ENCODE measurements around the gene COL16A1. TPM values are rescaled to one million over a fixed set of nuclear protein-coding genes. Genes with fewer than 3 reads are reported as not detected.

Gene COL16A1
- total RNA-seq, 5 donors from 2014 or later (not counting 1 experiment from before 2014, with no cell fraction given): 0.41 to 0.67 (median 0.59) TPM; not detected in 2

GRCh38 chr1:31697369-31697984 lies 6.3 kb downstream of the COL16A1 start:
- H3K4me3 Mint-ChIP-seq: no peak overlapping the region
- H3K27me3 Mint-ChIP-seq: peaks cover 0 to 2% of the 10 kb centered on the region in 2 donors
- ATAC-seq (replicated peaks in 1 of 4) (no peak), DNase-seq (no peak)
- CTCF ChIA-PET: no interaction called here
- no peaks in the 10 kb centered on the region for H3K36me3 ChIP-seq (ENCODE audit: control insufficient read depth in 2 of 2, extremely low read depth in 1 of 2, insufficient read depth in 1 of 2, low read length in 1 of 2)
- peaks cover 0 to 25% of the 10 kb centered on the region in 2 experiments for H3K4me1 ChIP-seq (ENCODE audit: control insufficient read depth in 1 of 2, extremely low read depth in 1 of 2, insufficient read depth in 2 of 2, low read length in 2 of 2)
- no peaks in the 10 kb centered on the region for H3K9me3 Mint-ChIP-seq
- 88% methylated on average over 12 of the region's 12 CpGs for WGBS (ENCODE audit: insufficient coverage)
- H3K36me3 Mint-ChIP-seq: no peaks in the 10 kb centered on the region
- POLR2A ChIA-PET: no interaction called here
- no peaks in the 10 kb centered on the region for H3K9me3 ChIP-seq
- H3K27ac Mint-ChIP-seq: no peak overlapping the region
- no peak overlapping the region for H3K4me3 ChIP-seq (ENCODE audit: control insufficient read depth in 1 of 2, extremely low read depth in 1 of 2, low read length in 1 of 2)
- peaks cover 24 to 41% (median 26%) of the 10 kb centered on the region in 3 donors for H3K4me1 Mint-ChIP-seq
- H3K27ac ChIP-seq (ENCODE audit: low read length): no peak overlapping the region
- peaks cover 0 to 11% of the 10 kb centered on the region in 2 experiments for H3K27me3 ChIP-seq (replicated peaks in 1 of 2; ENCODE audit: control insufficient read depth in 2 of 2, extremely low read depth in 1 of 2, insufficient read depth in 2 of 2, low read length in 1 of 2)

GRCh38 chr1:31696242-31696641 lies 7.6 kb downstream of the COL16A1 start:
- POLR2A ChIA-PET: no interaction called here
- H3K4me3 Mint-ChIP-seq: no peak overlapping the region
- Histone ChIP-seq H3K27ac (ENCODE audit: low read length) (no peak overlapping the region), H3K4me3 (ENCODE audit: control insufficient read depth in 1 of 2, extremely low read depth in 1 of 2, low read length in 1 of 2) (no peak overlapping the region), H3K9me3 (no peaks in the 10 kb centered on the region), H3K4me1 (ENCODE audit: control insufficient read depth in 1 of 2, extremely low read depth in 1 of 2, insufficient read depth in 2 of 2, low read length in 2 of 2) (peaks cover 0 to 25% of the 10 kb centered on the region in 2 experiments), H3K36me3 (ENCODE audit: control insufficient read depth in 2 of 2, extremely low read depth in 1 of 2, insufficient read depth in 1 of 2, low read length in 1 of 2) (no peaks in the 10 kb centered on the region), H3K27me3 (replicated peaks in 1 of 2; ENCODE audit: control insufficient read depth in 2 of 2, extremely low read depth in 1 of 2, insufficient read depth in 2 of 2, low read length in 1 of 2) (peaks cover 0 to 18% of the 10 kb centered on the region in 2 experiments)
- H3K27me3 Mint-ChIP-seq: no peaks in the 10 kb centered on the region
- CTCF ChIA-PET: no interaction called here
- peaks cover 23 to 39% (median 26%) of the 10 kb centered on the region in 3 donors for H3K4me1 Mint-ChIP-seq
- DNase-seq (no peak), ATAC-seq (replicated peaks in 1 of 4) (no peak)
- no peak overlapping the region for H3K27ac Mint-ChIP-seq
- H3K36me3 Mint-ChIP-seq: no peaks in the 10 kb centered on the region
- 93% methylated on average over 4 of the region's 4 CpGs for WGBS (ENCODE audit: insufficient coverage)
- no peaks in the 10 kb centered on the region for H3K9me3 Mint-ChIP-seq

GRCh38 chr1:31695327-31695726 lies 8.5 kb downstream of the COL16A1 start:
- no peak for DNase-seq
- ATAC-seq (replicated peaks in 1 of 4): no peak
- Histone ChIP-seq H3K9me3 (no peaks in the 10 kb centered on the region), H3K4me3 (ENCODE audit: control insufficient read depth in 1 of 2, extremely low read depth in 1 of 2, low read length in 1 of 2) (no peak overlapping the region), H3K36me3 (ENCODE audit: control insufficient read depth in 2 of 2, extremely low read depth in 1 of 2, insufficient read depth in 1 of 2, low read length in 1 of 2) (no peaks in the 10 kb centered on the region), H3K27ac (ENCODE audit: low read length) (no peak overlapping the region), H3K4me1 (ENCODE audit: control insufficient read depth in 1 of 2, extremely low read depth in 1 of 2, insufficient read depth in 2 of 2, low read length in 2 of 2) (peaks cover 0 to 16% of the 10 kb centered on the region in 2 experiments), H3K27me3 (replicated peaks in 1 of 2; ENCODE audit: control insufficient read depth in 2 of 2, extremely low read depth in 1 of 2, insufficient read depth in 2 of 2, low read length in 1 of 2) (peaks cover 0 to 19% of the 10 kb centered on the region in 2 experiments)
- Mint-ChIP-seq H3K36me3 (no peaks in the 10 kb centered on the region), H3K9me3 (no peaks in the 10 kb centered on the region), H3K4me1 (peaks cover 14 to 30% (median 17%) of the 10 kb centered on the region in 3 donors), H3K27ac (no peak overlapping the region), H3K4me3 (no peak overlapping the region), H3K27me3 (peaks cover 0 to 2% of the 10 kb centered on the region in 2 donors)
- ChIA-PET CTCF (no interaction called here), POLR2A (no interaction called here)
- 76% methylated on average over 3 of the region's 5 CpGs for WGBS (ENCODE audit: insufficient coverage)

- Mint-ChIP-seq H3K9me3 (no peaks in the 10 kb centered on the region), H3K4me1 (peaks cover 11 to 26% (median 14%) of the 10 kb centered on the region in 3 donors), H3K27ac (no peak overlapping the region), H3K36me3 (no peaks in the 10 kb centered on the region), H3K4me3 (no peak overlapping the region), H3K27me3 (peaks cover 0 to 2% of the 10 kb centered on the region in 2 donors)
- H3K36me3 ChIP-seq (ENCODE audit: control insufficient read depth in 2 of 2, extremely low read depth in 1 of 2, insufficient read depth in 1 of 2, low read length in 1 of 2): no peaks in the 10 kb centered on the region
- ChIA-PET POLR2A (no interaction called here), CTCF (no interaction called here)
- peaks cover 0 to 22% of the 10 kb centered on the region in 2 experiments for H3K27me3 ChIP-seq (replicated peaks in 1 of 2; ENCODE audit: control insufficient read depth in 2 of 2, extremely low read depth in 1 of 2, insufficient read depth in 2 of 2, low read length in 1 of 2)
- no peaks in the 10 kb centered on the region for H3K9me3 ChIP-seq
- DNase-seq (no peak), ATAC-seq (replicated peaks in 1 of 4) (no peak)
- no peak overlapping the region for H3K27ac ChIP-seq (ENCODE audit: low read length)
- peaks cover 0 to 12% of the 10 kb centered on the region in 2 experiments for H3K4me1 ChIP-seq (ENCODE audit: control insufficient read depth in 1 of 2, extremely low read depth in 1 of 2, insufficient read depth in 2 of 2, low read length in 2 of 2)
- no peak overlapping the region for H3K4me3 ChIP-seq (ENCODE audit: control insufficient read depth in 1 of 2, extremely low read depth in 1 of 2, low read length in 1 of 2)
- WGBS (ENCODE audit: insufficient coverage): 100% methylated on average over 2 of the region's 8 CpGs
These were observed 8.9 kb downstream of the COL16A1 start for GRCh38 chr1:31694964-31695313.

GRCh38 chr1:31694069-31694963 lies 9.5 kb downstream of the COL16A1 start:
- no peak for ATAC-seq (replicated peaks in 1 of 4)
- ChIA-PET POLR2A (interaction anchor here (0.6 kb wide), 2 partner anchors 65 to 562 kb away, joined by 3 to 7 read pairs; no protein-coding TSS in a partner anchor), CTCF (no interaction called here)
- Mint-ChIP-seq H3K9me3 (no peaks in the 10 kb centered on the region), H3K36me3 (no peaks in the 10 kb centered on the region), H3K27ac (no peak overlapping the region), H3K27me3 (peaks cover 0 to 2% of the 10 kb centered on the region in 2 donors), H3K4me3 (no peak overlapping the region), H3K4me1 (peaks cover 5 to 20% (median 8%) of the 10 kb centered on the region in 3 donors)
- Histone ChIP-seq H3K9me3 (no peaks in the 10 kb centered on the region), H3K36me3 (ENCODE audit: control insufficient read depth in 2 of 2, extremely low read depth in 1 of 2, insufficient read depth in 1 of 2, low read length in 1 of 2) (no peaks in the 10 kb centered on the region), H3K27me3 (replicated peaks in 1 of 2; ENCODE audit: control insufficient read depth in 2 of 2, extremely low read depth in 1 of 2, insufficient read depth in 2 of 2, low read length in 1 of 2) (peaks cover 0 to 23% of the 10 kb centered on the region in 2 experiments), H3K4me1 (ENCODE audit: control insufficient read depth in 1 of 2, extremely low read depth in 1 of 2, insufficient read depth in 2 of 2, low read length in 2 of 2) (peaks cover 0 to 6% of the 10 kb centered on the region in 2 experiments), H3K4me3 (ENCODE audit: control insufficient read depth in 1 of 2, extremely low read depth in 1 of 2, low read length in 1 of 2) (no peak overlapping the region), H3K27ac (ENCODE audit: low read length) (no peak overlapping the region)
- WGBS (ENCODE audit: insufficient coverage): 82% methylated on average over 9 of the region's 12 CpGs
- no peak for DNase-seq

GRCh38 chr1:31693231-31693630 lies 10.6 kb downstream of the COL16A1 start:
- H3K4me1 Mint-ChIP-seq: peaks cover 0 to 12% (median 4%) of the 10 kb centered on the region in 3 donors
- DNase-seq (no peak), ATAC-seq (replicated peaks in 1 of 4) (no peak)
- Histone ChIP-seq H3K4me1 (ENCODE audit: control insufficient read depth in 1 of 2, extremely low read depth in 1 of 2, insufficient read depth in 2 of 2, low read length in 2 of 2) (no peaks in the 10 kb centered on the region), H3K27ac (ENCODE audit: low read length) (no peak overlapping the region), H3K9me3 (no peaks in the 10 kb centered on the region), H3K4me3 (ENCODE audit: control insufficient read depth in 1 of 2, extremely low read depth in 1 of 2, low read length in 1 of 2) (no peak overlapping the region), H3K27me3 (replicated peaks in 1 of 2; ENCODE audit: control insufficient read depth in 2 of 2, extremely low read depth in 1 of 2, insufficient read depth in 2 of 2, low read length in 1 of 2) (peaks cover 0 to 33% of the 10 kb centered on the region in 2 experiments), H3K36me3 (ENCODE audit: control insufficient read depth in 2 of 2, extremely low read depth in 1 of 2, insufficient read depth in 1 of 2, low read length in 1 of 2) (no peaks in the 10 kb centered on the region)
- H3K36me3 Mint-ChIP-seq: no peaks in the 10 kb centered on the region
- no peak overlapping the region for H3K27ac Mint-ChIP-seq
- no peak overlapping the region for H3K4me3 Mint-ChIP-seq
- CTCF ChIA-PET: no interaction called here
- POLR2A ChIA-PET: no interaction called here
- 90% methylated on average over 10 of the region's 10 CpGs for WGBS (ENCODE audit: insufficient coverage)
- H3K9me3 Mint-ChIP-seq: no peaks in the 10 kb centered on the region
- H3K27me3 Mint-ChIP-seq: peaks cover 0 to 5% of the 10 kb centered on the region in 2 donors

Measured in T-cell (primary cell).